ENCODE results near the gene PAIP2B.

PAIP2B gene

GRCh38 chr2:71254776-71255175 lies 27.9 kb upstream of the PAIP2B start:
- TF ChIP-seq, protein P1, sequence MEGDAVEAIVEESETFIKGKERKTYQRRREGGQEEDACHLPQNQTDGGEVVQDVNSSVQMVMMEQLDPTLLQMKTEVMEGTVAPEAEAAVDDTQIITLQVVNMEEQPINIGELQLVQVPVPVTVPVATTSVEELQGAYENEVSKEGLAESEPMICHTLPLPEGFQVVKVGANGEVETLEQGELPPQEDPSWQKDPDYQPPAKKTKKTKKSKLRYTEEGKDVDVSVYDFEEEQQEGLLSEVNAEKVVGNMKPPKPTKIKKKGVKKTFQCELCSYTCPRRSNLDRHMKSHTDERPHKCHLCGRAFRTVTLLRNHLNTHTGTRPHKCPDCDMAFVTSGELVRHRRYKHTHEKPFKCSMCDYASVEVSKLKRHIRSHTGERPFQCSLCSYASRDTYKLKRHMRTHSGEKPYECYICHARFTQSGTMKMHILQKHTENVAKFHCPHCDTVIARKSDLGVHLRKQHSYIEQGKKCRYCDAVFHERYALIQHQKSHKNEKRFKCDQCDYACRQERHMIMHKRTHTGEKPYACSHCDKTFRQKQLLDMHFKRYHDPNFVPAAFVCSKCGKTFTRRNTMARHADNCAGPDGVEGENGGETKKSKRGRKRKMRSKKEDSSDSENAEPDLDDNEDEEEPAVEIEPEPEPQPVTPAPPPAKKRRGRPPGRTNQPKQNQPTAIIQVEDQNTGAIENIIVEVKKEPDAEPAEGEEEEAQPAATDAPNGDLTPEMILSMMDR (IDR thresholded peaks at IDR 0.05; ENCODE audit: low read depth, low read length, missing control alignments) = no peak
- DNase-seq (ENCODE audit: low read depth) = no peak
- no peak overlapping the region for H3K4me3 ChIP-seq (ENCODE audit: low read depth, low read length)
- in situ Hi-C loops (cut with HindIII; ENCODE audit: low sequenced_read_pairs) = no loop called here

DNA sequence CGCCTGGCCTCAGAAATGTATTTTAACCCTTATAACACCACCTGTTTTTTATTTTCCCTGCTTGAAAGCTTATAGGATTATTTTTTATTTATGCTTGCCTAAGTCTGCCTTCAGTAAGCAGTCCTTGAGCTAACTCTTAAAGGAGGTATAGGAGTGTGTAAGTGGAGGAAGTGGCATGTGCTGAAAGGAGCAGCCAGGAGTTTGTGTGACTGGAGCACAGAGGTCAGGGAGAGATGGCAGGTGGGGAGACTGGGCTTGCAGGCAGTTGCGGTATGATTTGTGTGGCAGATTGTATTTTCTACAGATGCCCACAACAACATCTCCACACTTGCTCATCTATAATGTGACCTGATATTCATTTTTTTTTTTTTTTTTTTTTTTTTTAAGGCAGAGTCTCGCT lies 27.2 kb upstream of the PAIP2B start:
- TF ChIP-seq, protein P1 (IDR thresholded peaks at IDR 0.05; ENCODE audit: low read depth, low read length, missing control alignments) = no peak
- H3K4me3 ChIP-seq (ENCODE audit: low read depth, low read length) = no peak overlapping the region
- in situ Hi-C loops (cut with HindIII; ENCODE audit: low sequenced_read_pairs) = no loop called here
- DNase-seq (ENCODE audit: low read depth) = no peak

GRCh38 chr2:71253476-71253875 lies 26.6 kb upstream of the PAIP2B start:
- no peak overlapping the region for H3K4me3 ChIP-seq (ENCODE audit: low read depth, low read length)
- in situ Hi-C loops (cut with HindIII; ENCODE audit: low sequenced_read_pairs) = no loop called here
- no peak for DNase-seq (ENCODE audit: low read depth)
- TF ChIP-seq, protein P1 (IDR thresholded peaks at IDR 0.05; ENCODE audit: low read depth, low read length, missing control alignments) = no peak

GRCh38 chr2:71252862-71253261 lies 26.0 kb upstream of the PAIP2B start:
- in situ Hi-C loops (cut with HindIII; ENCODE audit: low sequenced_read_pairs) = no loop called here
- H3K4me3 ChIP-seq (ENCODE audit: low read depth, low read length) = no peak overlapping the region
- DNase-seq (ENCODE audit: low read depth) = no peak
- TF ChIP-seq, protein P1 (IDR thresholded peaks at IDR 0.05; ENCODE audit: low read depth, low read length, missing control alignments) = no peak

DNA sequence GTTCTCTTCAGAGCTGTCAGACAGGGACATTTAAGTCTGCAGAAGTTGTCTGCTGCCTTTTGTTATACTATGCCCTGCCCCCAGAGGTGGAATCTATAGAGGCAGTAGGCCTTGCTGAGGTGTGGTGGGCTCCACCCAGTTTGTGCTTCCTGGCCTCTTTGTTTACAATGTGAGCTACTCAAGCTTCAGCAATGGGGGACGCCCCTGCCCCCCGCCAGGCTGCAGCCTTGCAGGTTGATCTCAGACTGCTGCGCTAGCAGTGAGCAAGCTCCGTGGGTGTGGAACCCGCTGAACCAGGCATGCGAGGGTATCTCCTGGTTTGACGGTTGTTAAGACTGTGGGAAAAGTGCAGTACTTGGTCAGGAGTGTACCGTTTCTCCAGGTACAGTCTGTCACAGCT lies 24.0 kb upstream of the PAIP2B start:
- no peak overlapping the region for H3K4me3 ChIP-seq (ENCODE audit: low read depth, low read length)
- in situ Hi-C loops (cut with HindIII; ENCODE audit: low sequenced_read_pairs) = no loop called here
- TF ChIP-seq, protein P1 (IDR thresholded peaks at IDR 0.05; ENCODE audit: low read depth, low read length, missing control alignments) = no peak
- no peak for DNase-seq (ENCODE audit: low read depth)

GRCh38 chr2:71244302-71244660 lies 17.4 kb upstream of the PAIP2B start:
- TF ChIP-seq, protein P1 (IDR thresholded peaks at IDR 0.05; ENCODE audit: low read depth, low read length, missing control alignments) = no peak
- in situ Hi-C loops (cut with HindIII; ENCODE audit: low sequenced_read_pairs) = no loop called here
- no peak overlapping the region for H3K4me3 ChIP-seq (ENCODE audit: low read depth, low read length)
- DNase-seq (ENCODE audit: low read depth) = no peak
